Measurements from ENCODE around the gene DRD4. TPM values are rescaled to one million over a fixed set of nuclear protein-coding genes. Genes with fewer than 3 reads are reported as not detected.
"Not testable (repeated sequence)": the region's sequence is repeated elsewhere in the genome, so short reads cannot be mapped to it uniquely, and the experiment has no call there.

The DRD4 gene
- total and polyA plus RNA-seq, 4 experiments from 2014 or later, result 0.64 to 1.0 TPM; not detected in 2

DNA sequence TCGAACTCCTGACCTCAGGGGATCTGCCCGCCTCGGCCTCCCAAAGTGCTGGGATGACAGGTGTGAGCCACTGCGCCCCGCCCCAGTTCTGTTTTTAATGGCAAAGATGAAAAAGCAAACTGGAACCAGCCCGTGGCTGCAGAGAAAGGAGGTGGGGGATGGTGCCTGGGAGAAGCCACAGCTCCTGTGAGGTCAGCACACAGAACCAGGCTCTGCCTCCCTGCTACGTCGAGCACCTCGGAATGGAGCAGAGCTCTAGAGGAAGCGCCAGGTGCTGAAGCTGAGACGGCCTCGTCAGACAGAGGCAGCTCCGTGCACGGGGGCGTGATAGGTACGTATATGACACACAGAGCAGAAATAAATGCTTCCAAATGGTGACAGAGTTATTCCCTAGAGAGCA lies 8.5 kb downstream of the DRD4 start:
- Mint-ChIP-seq H3K27me3 (no peaks in the 10 kb centered on the region), H3K36me3 (peaks cover 0 to 5% of the 10 kb centered on the region in 2 donors), H3K4me3 (no peak overlapping the region), H3K27ac (no peak overlapping the region), H3K9me3 (no peaks in the 10 kb centered on the region), H3K4me1 (peaks cover 0 to under 1% (median 0%) of the 10 kb centered on the region in 4 donors)
- Histone ChIP-seq H3K27me3 (ENCODE audit: insufficient read depth, low read length) (no peaks in the 10 kb centered on the region), H3K27ac (ENCODE audit: low read depth, low read length) (no peak overlapping the region), H3K4me3 (ENCODE audit: low read length in 2 of 2) (no peak overlapping the region), H3K9me3 (ENCODE audit: control insufficient read depth in 1 of 2, low read length in 2 of 2) (no peaks in the 10 kb centered on the region), H3K4me1 (ENCODE audit: insufficient read depth, low read length) (no peaks in the 10 kb centered on the region), H3K36me3 (ENCODE audit: insufficient read depth, low read length) (peaks cover 4% of the 10 kb centered on the region)
- CTCF ChIA-PET (ENCODE audit: partially characterized antibody), result no interaction called here
- POLR2A ChIA-PET (ENCODE audit: partially characterized antibody), result interaction anchor here (0.7 kb wide), 1 partner anchor 91 kb away, joined by 7 read pairs; no protein-coding TSS in a partner anchor
- intact Hi-C loops (cut with micrococcal nuclease), result no loop called here
- no peak for DNase-seq

DNA sequence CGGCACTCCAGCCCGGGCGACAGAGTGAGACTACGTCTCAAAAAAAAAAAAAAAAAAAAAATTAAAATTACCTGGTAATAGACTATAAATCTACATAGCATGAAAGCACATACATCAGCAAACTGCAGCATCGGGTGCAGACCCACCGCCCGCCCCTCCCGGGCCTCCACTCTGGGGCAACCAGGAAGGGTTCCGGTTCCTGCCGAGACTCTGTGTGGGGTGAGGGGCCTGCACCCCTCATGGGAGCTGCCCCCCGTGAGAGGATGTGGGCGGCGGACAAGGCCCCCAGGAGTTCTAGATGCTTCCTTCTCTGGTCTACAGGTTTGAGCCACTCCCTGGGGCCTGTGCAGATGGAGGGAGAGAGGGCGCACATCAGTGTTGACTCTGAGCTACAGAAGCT lies 9.1 kb downstream of the DRD4 start:
- Mint-ChIP-seq H3K4me1 (no peaks in the 10 kb centered on the region), H3K9me3 (no peaks in the 10 kb centered on the region), H3K27me3 (no peaks in the 10 kb centered on the region), H3K4me3 (no peak overlapping the region), H3K36me3 (peaks cover under 1 to 5% of the 10 kb centered on the region in 2 donors), H3K27ac (peak overlapping the region in 1 of 7 donors; percentile 37)
- Histone ChIP-seq H3K27ac (ENCODE audit: low read depth, low read length) (no peak overlapping the region), H3K27me3 (ENCODE audit: insufficient read depth, low read length) (no peaks in the 10 kb centered on the region), H3K4me1 (ENCODE audit: insufficient read depth, low read length) (no peaks in the 10 kb centered on the region), H3K9me3 (ENCODE audit: control insufficient read depth in 1 of 2, low read length in 2 of 2) (no peaks in the 10 kb centered on the region), H3K4me3 (ENCODE audit: low read length in 2 of 2) (no peak overlapping the region), H3K36me3 (ENCODE audit: insufficient read depth, low read length) (peaks cover 4% of the 10 kb centered on the region)
- ChIA-PET POLR2A (ENCODE audit: partially characterized antibody) (interaction anchor here (0.7 kb wide), 1 partner anchor 91 kb away, joined by 7 read pairs; no protein-coding TSS in a partner anchor), CTCF (ENCODE audit: partially characterized antibody) (interaction anchor here (1.4 kb wide), 1 partner anchor 14 kb away, joined by 3 read pairs; no protein-coding TSS in a partner anchor)
- intact Hi-C loops (cut with micrococcal nuclease), result no loop called here
- DNase-seq, result no peak

DNA sequence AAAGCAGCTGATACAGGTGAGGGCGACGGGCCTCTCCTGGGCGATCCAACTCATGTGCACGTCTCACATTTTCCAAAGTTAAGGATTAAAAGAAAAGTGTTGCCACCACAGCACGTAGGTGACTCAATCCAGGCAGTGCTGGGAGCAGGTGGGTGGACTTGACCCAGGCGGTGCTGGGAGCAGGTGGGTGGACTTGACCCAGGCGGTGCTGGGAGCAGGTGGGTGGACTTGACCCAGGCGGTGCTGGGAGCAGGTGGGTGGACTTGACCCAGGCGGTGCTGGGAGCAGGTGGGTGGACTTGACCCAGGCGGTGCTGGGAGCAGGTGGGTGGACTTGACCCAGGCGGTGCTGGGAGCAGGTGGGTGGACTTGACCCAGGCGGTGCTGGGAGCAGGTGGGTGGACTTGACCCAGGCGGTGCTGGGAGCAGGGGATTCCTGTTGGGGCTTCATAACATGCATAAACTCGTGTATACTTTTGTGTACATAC lies 10.6 kb downstream of the DRD4 start:
- H3K27ac Mint-ChIP-seq; H3K27ac ChIP-seq (ENCODE audit: low read depth, low read length); H3K27me3 Mint-ChIP-seq; CTCF ChIA-PET (ENCODE audit: partially characterized antibody); H3K4me1 ChIP-seq (ENCODE audit: insufficient read depth, low read length); H3K9me3 Mint-ChIP-seq; H3K36me3 Mint-ChIP-seq; intact Hi-C loops (cut with micrococcal nuclease); DNase-seq; H3K4me3 Mint-ChIP-seq; H3K27me3 ChIP-seq (ENCODE audit: insufficient read depth, low read length); H3K36me3 ChIP-seq (ENCODE audit: insufficient read depth, low read length); H3K4me1 Mint-ChIP-seq; H3K9me3 ChIP-seq (ENCODE audit: control insufficient read depth in 1 of 2, low read length in 2 of 2); H3K4me3 ChIP-seq (ENCODE audit: low read length in 2 of 2); POLR2A ChIA-PET (ENCODE audit: partially characterized antibody): not testable (repeated sequence)

DNA sequence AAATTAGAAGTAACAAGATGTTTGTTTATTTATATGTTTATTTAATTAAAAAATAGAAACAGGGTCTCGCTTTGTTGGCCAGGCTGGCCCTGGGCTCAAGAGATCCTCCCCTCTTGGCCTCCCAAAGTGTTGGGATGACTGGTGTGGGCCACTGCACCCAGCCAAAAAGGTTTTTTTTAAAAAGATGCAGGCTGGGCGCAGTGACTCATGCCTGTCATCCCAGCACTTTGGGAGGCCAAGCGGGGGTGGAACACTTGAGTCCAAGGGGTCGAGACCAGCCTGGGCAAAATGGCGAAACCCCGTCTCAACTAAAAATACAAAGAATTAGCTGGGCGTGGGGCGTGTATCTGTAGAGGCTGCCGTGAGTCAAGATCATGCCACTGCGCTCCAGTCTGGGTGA lies 13.4 kb downstream of the DRD4 start:
- no peaks in the 10 kb centered on the region for H3K9me3 ChIP-seq (ENCODE audit: control insufficient read depth in 1 of 2, low read length in 2 of 2)
- DNase-seq, result no peak
- Mint-ChIP-seq H3K9me3 (no peaks in the 10 kb centered on the region), H3K4me3 (no peak overlapping the region), H3K36me3 (peaks cover 10 to 15% of the 10 kb centered on the region in 2 donors), H3K27me3 (no peaks in the 10 kb centered on the region), H3K27ac (no peak overlapping the region), H3K4me1 (peaks cover 0 to 1% (median 0%) of the 10 kb centered on the region in 4 donors)
- POLR2A ChIA-PET (ENCODE audit: partially characterized antibody), result no interaction called here
- H3K4me1 ChIP-seq (ENCODE audit: insufficient read depth, low read length), result no peaks in the 10 kb centered on the region
- CTCF ChIA-PET (ENCODE audit: partially characterized antibody), result no interaction called here
- H3K4me3 ChIP-seq (ENCODE audit: low read length in 2 of 2), result no peak overlapping the region
- H3K27ac ChIP-seq (ENCODE audit: low read depth, low read length), result no peak overlapping the region
- H3K27me3 ChIP-seq (ENCODE audit: insufficient read depth, low read length), result no peaks in the 10 kb centered on the region
- intact Hi-C loops (cut with micrococcal nuclease), result no loop called here
- H3K36me3 ChIP-seq (ENCODE audit: insufficient read depth, low read length), result peaks cover 4% of the 10 kb centered on the region

DNA sequence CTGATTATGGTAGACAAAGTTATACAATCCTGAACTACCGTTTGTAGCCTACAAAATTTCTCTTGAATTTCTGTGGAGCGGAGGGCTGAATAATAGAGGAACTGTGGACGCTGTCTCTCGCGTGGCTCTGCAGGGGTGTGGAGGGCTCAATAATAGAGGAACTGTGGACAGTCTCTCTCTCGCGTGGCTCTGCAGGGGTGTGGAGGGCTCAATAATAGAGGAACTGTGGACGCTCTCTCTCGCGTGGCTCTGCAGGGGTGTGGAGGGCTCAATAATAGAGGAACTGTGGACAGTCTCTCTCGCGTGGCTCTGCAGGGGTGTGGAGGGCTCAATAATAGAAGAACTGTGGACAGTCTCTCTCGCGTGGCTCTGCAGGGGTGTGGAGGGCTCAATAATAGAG lies 16.1 kb downstream of the DRD4 start:
- H3K27ac Mint-ChIP-seq; H3K36me3 ChIP-seq (ENCODE audit: insufficient read depth, low read length); H3K4me1 Mint-ChIP-seq; H3K9me3 Mint-ChIP-seq; H3K27ac ChIP-seq (ENCODE audit: low read depth, low read length); intact Hi-C loops (cut with micrococcal nuclease); H3K4me1 ChIP-seq (ENCODE audit: insufficient read depth, low read length); H3K27me3 ChIP-seq (ENCODE audit: insufficient read depth, low read length); H3K4me3 ChIP-seq (ENCODE audit: low read length in 2 of 2); POLR2A ChIA-PET (ENCODE audit: partially characterized antibody); CTCF ChIA-PET (ENCODE audit: partially characterized antibody); H3K27me3 Mint-ChIP-seq; H3K4me3 Mint-ChIP-seq; H3K9me3 ChIP-seq (ENCODE audit: control insufficient read depth in 1 of 2, low read length in 2 of 2); DNase-seq: not testable (repeated sequence)
- peaks cover 10 to 15% of the 10 kb centered on the region in 2 donors for H3K36me3 Mint-ChIP-seq

DNA sequence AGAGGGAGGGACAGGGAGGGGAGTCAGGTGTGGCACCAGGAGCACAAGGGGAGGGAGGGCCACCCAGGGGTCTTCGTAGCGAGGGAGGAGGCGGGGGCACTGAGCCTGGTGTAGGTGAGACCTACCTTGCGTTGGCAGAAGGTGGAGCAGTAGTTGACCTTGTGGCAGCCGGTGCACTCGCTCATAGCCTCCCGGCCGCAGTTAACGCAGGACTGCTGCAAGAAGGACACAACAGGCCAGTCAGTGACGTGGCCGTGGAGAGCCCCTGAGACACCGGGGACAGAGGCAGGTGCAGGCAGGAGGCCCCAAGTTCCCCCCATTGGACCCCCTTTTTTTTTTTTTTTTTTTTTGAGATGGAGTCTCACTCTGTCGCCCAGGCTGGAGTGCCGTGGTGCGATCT lies 16.8 kb downstream of the DRD4 start:
- no peak for DNase-seq
- no peaks in the 10 kb centered on the region for H3K4me1 ChIP-seq (ENCODE audit: insufficient read depth, low read length)
- H3K27ac ChIP-seq (ENCODE audit: low read depth, low read length), result no peak overlapping the region
- no peaks in the 10 kb centered on the region for H3K9me3 ChIP-seq (ENCODE audit: control insufficient read depth in 1 of 2, low read length in 2 of 2)
- Mint-ChIP-seq H3K27ac (no peak overlapping the region), H3K9me3 (no peaks in the 10 kb centered on the region), H3K36me3 (peaks cover 10 to 15% of the 10 kb centered on the region in 2 donors), H3K4me1 (peaks cover 0 to 1% (median 0%) of the 10 kb centered on the region in 4 donors), H3K4me3 (no peak overlapping the region), H3K27me3 (no peaks in the 10 kb centered on the region)
- H3K27me3 ChIP-seq (ENCODE audit: insufficient read depth, low read length), result no peaks in the 10 kb centered on the region
- H3K36me3 ChIP-seq (ENCODE audit: insufficient read depth, low read length), result no peaks in the 10 kb centered on the region
- POLR2A ChIA-PET (ENCODE audit: partially characterized antibody), result no interaction called here
- no peak overlapping the region for H3K4me3 ChIP-seq (ENCODE audit: low read length in 2 of 2)
- intact Hi-C loops (cut with micrococcal nuclease), result no loop called here
- CTCF ChIA-PET (ENCODE audit: partially characterized antibody), result no interaction called here

DNA sequence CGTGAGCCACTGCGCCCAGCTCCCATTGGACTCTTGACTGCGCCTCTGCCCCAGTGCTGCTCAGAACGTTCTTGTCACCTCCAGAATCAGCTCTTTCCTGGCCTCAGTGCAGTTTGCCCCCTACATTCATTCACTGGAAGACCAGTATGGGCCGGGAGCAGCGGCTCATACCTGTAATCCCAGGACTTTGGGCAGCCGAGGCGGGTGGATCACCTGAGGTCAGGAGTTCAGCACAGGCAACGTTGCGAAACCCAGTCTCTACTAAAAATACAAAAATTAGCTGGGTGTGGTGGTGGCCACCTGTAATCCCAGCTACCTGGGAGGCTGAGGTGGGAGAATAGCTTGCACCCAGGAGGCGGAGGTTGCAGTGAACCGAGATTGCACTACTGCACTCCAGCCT lies 17.4 kb downstream of the DRD4 start:
- H3K36me3 ChIP-seq (ENCODE audit: insufficient read depth, low read length); H3K4me3 Mint-ChIP-seq; CTCF ChIA-PET (ENCODE audit: partially characterized antibody); DNase-seq; H3K27ac ChIP-seq (ENCODE audit: low read depth, low read length); H3K9me3 ChIP-seq (ENCODE audit: control insufficient read depth in 1 of 2, low read length in 2 of 2); H3K4me3 ChIP-seq (ENCODE audit: low read length in 2 of 2); H3K27ac Mint-ChIP-seq; H3K4me1 Mint-ChIP-seq; H3K4me1 ChIP-seq (ENCODE audit: insufficient read depth, low read length); intact Hi-C loops (cut with micrococcal nuclease); H3K9me3 Mint-ChIP-seq; H3K27me3 ChIP-seq (ENCODE audit: insufficient read depth, low read length); H3K27me3 Mint-ChIP-seq; POLR2A ChIA-PET (ENCODE audit: partially characterized antibody): not testable (repeated sequence)
- peaks cover 12 to 15% of the 10 kb centered on the region in 2 donors for H3K36me3 Mint-ChIP-seq
